ENCODE measurements around the gene TMPRSS9.
A peak's percentile ranks its signal among the peaks of the same experiment; 100 is the strongest.

Gene TMPRSS9

GRCh38 chr19:2358548-2359173 lies 1.4 kb upstream of the TMPRSS9 start:
- no peak for DNase-seq

GRCh38 chr19:2360833-2361232 lies 768 bp downstream of the TMPRSS9 start:
- DNase-seq, result no peak

- no peak for DNase-seq
Measured at GRCh38 chr19:2361246-2362045, 1.4 kb downstream of the TMPRSS9 start.

- no peak for DNase-seq
Measured at GRCh38 chr19:2362046-2362969, 2.2 kb downstream of the TMPRSS9 start.

- DNase-seq, result no peak
Measured at GRCh38 chr19:2362970-2363300, 2.9 kb downstream of the TMPRSS9 start.

- no peak for DNase-seq
Measured at GRCh38 chr19:2363419-2363818, 3.4 kb downstream of the TMPRSS9 start.

GRCh38 chr19:2365201-2365970 lies 5.3 kb downstream of the TMPRSS9 start:
- no peak for DNase-seq

GRCh38 chr19:2371656-2372055 lies 11.6 kb downstream of the TMPRSS9 start:
- no peak for DNase-seq

- no peak for DNase-seq
Measured at GRCh38 chr19:2372076-2372612, 12.1 kb downstream of the TMPRSS9 start.

- no peak for DNase-seq
Measured at GRCh38 chr19:2374808-2375207, 14.7 kb downstream of the TMPRSS9 start.

- no peak for DNase-seq
Measured at GRCh38 chr19:2375353-2376121, 15.5 kb downstream of the TMPRSS9 start.

- DNase-seq, result no peak
Measured at GRCh38 chr19:2376784-2377519, 16.9 kb downstream of the TMPRSS9 start.

- DNase-seq, result no peak
Measured at GRCh38 chr19:2380567-2380966, 20.5 kb downstream of the TMPRSS9 start.

GRCh38 chr19:2381148-2381820 lies 21.2 kb downstream of the TMPRSS9 start:
- peak in 55 of 56 donors; percentile 17 to 96 (median 76) for DNase-seq

- DNase-seq, result no peak
Measured at GRCh38 chr19:2382530-2383222, 22.6 kb downstream of the TMPRSS9 start.

- peak in 7 of 56 donors; percentile 3 to 33 (median 16) for DNase-seq
Measured at GRCh38 chr19:2385053-2385721, 25.1 kb downstream of the TMPRSS9 start.

Measured in amygdala (tissue), 56 donors.